HG02798 (cell line): ENCODE results near the gene TMOD2.

Experiments
- ATAC-seq: cut with Tn5 transposase; IDR thresholded peaks from one replicate; pipeline ENCODE4 v1.9.1; 2021; ENCODE audit warnings: mild to moderate bottlenecking; ENCODE audit not compliant: unreplicated experiment, poor library complexity

Gene TMOD2

DNA sequence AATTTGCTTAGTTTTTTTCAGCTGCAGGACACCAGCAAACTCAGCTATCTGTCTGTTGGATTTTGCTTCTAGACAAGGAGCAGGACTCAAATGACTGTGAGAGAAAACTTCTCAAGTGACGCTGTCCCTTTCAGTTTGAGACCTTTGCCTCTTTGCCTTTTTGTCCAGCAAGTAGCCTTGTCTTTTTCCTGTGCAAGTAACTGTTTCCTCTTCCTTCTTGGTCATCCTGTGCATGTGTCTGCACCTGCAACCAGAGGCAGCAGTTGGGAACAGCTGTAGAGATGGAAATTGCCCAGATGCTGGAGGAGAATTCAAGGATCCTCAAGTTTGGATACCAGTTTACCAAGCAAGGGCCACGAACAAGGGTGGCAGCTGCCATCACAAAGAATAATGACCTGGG lies 54.7 kb downstream of the TMOD2 start:
- no peak for ATAC-seq

- no peak for ATAC-seq
Measured at GRCh38 chr15:51809457-51809856, 58.1 kb downstream of the TMOD2 start.

- ATAC-seq, result no peak
Measured at GRCh38 chr15:51812598-51812997, 61.2 kb downstream of the TMOD2 start.

- no peak for ATAC-seq
Measured at GRCh38 chr15:51814606-51815005, 63.2 kb downstream of the TMOD2 start.

- ATAC-seq, result no peak
Measured at GRCh38 chr15:51816611-51817010, 65.2 kb downstream of the TMOD2 start.

DNA sequence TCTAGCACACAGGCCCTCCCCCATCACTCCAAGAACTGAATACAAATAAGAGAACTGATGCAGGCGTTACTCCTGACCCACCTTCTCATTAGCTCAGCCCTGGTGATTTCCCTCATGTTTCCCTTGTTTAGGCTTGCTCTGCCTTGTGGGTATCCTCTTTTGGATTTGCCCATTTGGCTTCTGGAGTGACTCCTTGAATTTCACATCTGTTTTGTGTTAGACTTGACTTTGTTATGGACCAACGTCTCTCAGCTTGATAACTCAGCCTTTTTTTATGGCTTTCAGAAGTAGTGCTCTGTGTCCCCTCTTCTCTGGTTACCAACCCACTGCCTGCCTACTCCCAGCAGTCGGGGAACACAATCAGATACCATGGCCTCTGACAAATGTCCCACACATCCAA lies 66.8 kb downstream of the TMOD2 start:
- ATAC-seq, result no peak

GRCh38 chr15:51825698-51826097 lies 74.3 kb downstream of the TMOD2 start:
- ATAC-seq, result no peak

- ATAC-seq, result no peak
Measured at GRCh38 chr15:51828621-51829375, 77.4 kb downstream of the TMOD2 start.

GRCh38 chr15:51829376-51830275 lies 78.2 kb downstream of the TMOD2 start, which contains the start of gene TMOD3:
TSS of gene TMOD3 (plus strand) at chr15:51829653. CDS start at chr15:51862885, 33,232 bp downstream.
- peak; percentile 91 for ATAC-seq

DNA sequence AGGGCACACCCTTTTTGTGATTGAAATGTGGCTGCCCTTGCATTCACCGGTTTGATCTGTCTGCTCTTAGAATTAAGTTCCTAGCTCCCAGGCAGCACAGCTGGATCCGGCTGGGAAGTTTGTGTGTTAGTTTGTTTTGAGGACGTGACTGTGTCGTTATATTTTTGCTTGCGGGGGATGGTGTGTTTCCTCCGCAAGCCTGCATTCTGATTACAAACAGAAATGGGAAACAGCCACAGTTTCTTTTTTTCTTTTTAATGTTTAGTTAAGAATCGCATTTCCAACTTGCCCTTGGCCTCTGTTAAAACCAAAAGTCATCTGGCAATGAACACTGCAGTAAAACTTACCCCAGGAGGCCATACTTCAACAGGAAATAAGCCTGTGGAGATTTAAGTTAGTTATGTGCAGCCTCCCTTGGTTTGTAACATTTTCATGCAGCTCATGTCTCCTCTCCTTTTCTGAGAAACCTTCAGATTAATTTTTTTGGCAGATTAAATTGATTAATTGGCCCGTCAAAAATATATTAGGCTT lies 78.9 kb downstream of the TMOD2 start:
- no peak for ATAC-seq

DNA sequence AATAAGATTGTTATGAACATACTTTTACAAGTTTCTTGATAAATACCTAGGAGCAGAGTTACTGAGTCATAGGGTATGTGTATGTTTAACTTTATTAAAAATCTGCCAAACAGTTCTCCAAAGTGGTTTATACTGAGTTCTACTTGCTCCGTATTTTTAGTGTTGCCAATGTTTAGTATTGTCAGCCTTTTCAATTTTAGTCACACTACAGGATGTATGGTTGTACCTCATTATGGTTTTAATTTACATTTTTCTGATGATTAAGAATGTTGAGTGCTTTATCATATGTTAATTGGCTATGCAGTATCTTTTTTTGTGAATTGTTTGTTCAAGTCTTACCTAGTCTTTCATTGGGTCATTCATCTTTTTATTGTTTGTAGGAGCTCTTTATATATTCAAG lies 82.4 kb downstream of the TMOD2 start:
- ATAC-seq, result no peak

DNA sequence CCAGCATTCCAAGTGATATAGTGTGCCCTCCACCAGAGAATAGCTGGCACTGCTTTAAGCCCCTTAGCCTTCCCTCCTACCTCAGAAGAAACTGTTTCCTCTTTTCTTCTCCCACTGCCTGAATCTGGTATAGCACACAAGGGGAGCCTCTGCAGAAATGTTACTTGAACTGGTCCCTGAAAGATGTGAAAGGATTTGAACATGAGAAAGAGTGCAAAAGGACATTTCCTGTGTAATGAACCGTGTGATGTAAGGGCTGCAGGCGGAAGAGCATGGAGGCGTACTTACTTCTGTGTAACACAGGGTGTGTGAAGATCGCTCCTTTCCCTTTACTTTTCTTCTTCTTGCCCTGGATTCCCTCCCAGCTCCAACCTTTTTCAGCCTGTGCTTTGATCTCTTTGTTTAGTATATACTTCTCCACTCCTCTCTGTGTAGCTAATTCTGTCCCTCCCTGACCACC lies 86.4 kb downstream of the TMOD2 start:
- peak; percentile 77 for ATAC-seq

DNA sequence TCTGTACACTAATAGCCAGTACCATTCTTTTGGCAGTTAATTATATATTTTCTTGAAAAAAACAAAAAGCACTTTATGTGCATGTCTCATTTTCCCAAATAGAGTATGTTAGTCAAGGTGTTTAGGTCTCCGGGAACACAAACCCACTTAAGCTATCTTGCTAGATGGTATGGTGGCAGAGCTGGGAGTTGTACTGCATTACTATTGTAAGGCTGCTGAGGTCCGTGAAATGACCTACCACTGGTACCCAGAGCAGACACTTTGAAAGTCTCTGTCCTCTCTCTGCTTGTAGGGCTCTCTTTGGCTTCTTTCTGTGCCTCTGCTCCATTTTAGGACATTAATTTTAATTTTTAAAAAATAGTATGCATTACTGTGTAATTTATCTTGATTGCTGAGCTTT lies 86.9 kb downstream of the TMOD2 start:
- ATAC-seq, result no peak

GRCh38 chr15:51840692-51841091 lies 89.3 kb downstream of the TMOD2 start:
- ATAC-seq, result no peak

DNA sequence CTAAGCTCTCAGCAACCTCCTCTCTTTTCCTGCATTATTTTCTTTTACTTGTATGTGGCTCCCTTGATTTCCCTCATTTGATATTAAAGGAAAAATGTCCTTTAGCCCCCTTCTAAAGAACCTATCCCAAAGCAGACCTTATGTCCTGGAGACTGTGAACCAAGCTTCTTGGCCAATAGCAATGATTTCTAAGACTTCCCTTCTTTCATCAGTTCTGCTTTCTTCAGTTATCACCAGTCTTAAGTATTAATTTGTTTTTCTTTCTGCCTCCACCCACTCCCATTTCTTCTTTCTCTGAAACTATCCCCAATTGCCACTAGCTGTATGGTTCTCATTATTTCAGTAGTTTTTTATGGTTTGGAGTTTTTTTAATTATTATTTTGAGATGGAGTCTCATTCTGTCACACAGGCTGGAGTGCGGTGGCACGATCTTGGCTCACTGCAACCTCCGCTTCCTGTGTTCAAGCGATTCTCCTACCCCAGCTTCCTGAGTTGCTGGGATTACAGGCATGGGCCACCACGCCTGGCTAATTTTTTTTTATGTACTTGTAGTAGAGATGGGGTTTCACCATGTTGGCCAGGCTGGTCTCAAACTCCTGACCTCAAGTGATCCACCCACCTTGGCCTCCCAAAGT lies 90.1 kb downstream of the TMOD2 start:
- ATAC-seq, result no peak

- ATAC-seq, result no peak
Measured at GRCh38 chr15:51842265-51842664, 90.9 kb downstream of the TMOD2 start.

DNA sequence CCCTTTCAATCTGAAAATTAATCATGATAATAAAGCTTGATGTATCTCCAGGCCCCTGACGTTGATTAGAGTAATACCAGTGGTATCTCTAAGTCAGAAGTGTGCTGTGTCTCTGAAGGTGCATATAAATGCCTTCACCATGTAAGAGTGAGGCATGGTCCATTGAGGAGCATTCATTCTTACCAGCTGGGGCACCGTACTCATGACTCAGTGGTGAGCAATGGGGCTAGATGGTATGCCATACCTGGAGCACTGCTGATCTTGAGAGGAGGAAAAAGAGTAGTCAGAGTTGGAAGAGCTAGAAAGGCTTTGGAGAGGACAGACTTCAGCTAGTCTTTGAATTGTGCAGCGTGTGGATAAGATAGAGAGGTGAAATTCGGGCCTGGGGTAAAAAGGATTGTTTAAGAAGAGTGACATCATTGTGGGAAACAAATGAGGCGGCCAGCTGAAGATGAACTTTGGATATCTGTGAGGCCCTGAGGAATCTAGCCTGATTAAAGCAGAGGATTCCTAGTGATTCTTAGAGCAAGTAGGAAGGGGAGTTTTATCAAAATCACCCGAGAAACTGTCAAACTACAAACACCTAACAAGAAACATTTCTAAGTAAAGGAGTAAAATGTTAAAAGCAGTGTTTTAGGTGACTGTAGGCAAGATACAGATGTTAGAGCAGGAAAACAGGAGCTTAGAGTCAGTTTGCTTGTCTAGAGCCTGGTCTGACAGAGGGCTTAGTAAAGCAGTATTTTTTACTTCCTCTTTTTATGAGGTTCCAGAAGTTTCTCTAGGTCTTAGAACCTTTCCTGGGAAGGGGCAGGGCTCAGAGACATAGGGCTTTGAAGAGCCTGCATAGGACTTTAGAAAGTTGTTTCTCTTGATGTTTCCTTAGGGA lies 91.7 kb downstream of the TMOD2 start:
- ATAC-seq, result no peak

DNA sequence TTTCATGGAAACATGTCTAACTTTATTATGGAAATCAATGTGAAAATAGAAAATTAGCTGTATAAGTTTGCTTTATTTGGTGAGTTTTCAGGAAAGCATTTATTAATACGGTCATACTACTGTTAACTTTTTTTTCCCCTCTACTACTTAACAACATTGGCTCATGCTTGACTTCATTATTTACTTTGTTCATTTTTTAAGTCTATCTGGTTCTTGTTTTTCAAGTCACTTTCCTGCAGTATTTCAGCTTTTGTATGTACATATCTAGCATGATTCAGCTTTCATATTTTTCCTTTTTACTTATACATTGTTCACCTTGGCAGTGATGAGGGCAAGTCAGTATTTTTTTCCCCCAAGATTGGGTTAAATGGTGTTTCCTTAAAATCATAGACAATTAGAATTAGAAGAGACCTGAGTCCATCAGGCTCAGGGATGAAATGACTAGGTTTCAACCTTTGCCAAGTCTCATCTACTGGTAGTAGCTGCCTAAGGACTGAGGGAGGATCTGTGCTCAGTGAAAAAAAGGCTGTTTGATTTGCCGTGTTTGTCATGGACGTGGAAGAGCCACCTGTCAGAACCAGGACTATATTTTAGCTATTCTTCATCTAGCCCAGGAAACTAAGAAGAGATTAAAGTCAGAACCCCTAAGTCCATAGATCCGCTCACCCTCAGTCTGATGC lies 93.5 kb downstream of the TMOD2 start:
- no peak for ATAC-seq

DNA sequence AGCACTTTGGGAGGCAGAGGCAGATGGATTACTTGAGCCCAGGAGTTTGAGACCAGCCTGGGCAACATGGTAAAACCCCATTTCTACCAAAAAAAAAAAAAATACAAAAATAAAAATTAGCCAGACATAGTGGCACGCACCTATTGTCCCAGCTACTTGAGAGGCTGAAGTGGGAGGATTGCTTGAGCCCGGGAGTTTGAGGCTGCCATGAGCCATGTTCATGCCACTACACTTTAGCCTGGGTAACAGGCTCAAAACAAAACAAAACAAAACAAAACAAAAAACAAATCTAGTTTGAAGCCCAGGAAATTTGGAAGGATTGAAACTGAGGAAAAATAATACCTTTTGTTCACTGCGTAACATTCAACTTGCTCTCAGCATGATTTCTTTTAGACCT lies 94.7 kb downstream of the TMOD2 start:
- no peak for ATAC-seq
